Activated naive CD8-positive, alpha-beta T cell treated with anti-CD3 and anti-CD28 coated beads, Interleukin-2, amount 50 U/mL, for 16 hours (primary cell): Measurements from ENCODE around the gene RTEL1.
"Not testable (repeated sequence)": the region's sequence is repeated elsewhere in the genome, so short reads cannot be mapped to it uniquely, and the experiment has no call there.

Experiments used
- DNase-seq: peaks from one replicate; pipeline ENCODE4 v3.0.0-alpha.2; 2020; ENCODE audit warnings: low read depth, low spot score

RTEL1 gene

DNA sequence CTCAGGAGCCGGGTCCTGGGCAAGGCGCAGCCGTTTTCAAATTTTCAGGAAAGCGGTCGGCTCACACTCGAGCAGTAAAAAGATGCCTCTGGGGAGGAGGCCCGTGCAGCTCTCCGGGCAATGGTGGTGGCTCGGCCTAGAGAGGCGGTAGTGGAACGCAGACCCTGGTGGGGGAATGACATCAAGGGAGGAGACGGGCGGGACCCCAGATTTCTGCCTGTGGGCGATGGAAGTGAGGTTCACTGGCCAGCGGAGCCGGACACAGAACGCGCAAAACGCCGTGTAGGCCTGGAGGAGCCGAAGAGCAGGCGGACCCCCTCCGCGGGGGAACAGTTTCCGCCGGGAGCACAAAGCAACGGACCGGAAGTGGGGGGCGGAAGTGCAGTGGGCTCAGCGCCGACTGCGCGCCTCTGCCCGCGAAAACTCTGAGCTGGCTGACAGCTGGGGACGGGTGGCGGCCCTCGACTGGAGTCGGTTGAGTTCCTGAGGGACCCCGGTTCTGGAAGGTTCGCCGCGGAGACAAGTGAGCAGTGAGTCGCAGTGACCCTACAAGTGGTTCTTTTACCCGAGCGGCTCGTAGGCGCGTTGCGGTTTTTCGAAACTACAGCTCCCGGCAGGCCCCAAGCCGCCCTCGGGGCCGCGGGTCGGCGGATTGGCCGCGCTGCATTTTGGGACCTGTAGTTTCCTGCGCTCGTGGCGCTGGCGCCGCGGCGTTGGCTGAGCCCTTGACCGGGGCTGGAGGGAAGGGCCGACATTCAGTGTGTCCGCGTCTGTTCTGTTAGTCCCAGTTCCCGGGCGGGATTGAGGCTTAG lies at the start of gene RTEL1:
Gene RTEL1, plus strand, starts transcription at position 376 of the 812 bp plus-strand sequence. CDS start 1,091 bp downstream, outside the sequence.
- DNase-seq: peak; percentile 75

DNA sequence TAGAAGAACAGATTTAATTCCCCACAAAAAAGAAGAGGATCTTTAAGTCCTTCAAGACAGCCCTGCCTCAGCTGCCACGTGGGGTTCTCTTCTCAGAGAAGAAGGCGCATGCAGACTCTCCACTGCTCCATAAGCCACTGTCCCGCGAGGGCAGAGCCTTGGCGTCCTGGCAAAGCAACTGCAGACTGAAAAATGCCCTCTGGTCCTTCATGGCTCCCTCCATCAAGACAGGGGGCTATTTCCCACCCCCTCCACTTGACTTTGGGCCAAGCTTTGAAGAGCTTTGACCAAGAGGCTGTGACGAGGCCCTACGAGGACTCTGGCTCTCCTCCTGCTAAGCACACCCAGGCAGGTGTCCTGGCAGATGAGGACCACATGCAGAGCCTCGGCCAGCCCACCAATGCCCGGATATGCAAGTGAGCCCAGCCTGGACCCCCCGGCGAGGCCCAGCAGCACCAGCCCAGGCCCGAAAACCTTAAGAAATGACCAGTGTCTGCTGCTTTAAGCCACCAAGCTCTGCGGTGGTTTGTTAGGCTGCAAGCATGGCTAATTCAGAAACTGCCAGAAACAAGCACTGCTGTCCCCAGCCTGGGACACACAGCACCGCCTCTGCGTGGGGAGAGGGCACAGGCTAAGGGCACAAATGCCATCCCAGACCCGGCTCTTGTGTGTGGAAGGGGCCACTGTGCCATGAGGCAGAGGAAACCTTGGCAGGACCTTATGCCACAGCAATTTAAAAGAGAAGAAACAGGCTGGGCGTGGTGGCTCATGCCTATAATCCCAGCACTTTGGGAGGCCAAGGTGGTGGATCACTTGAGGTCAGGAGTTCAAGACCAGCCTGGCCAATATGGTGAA lies 47.3 kb upstream of the RTEL1 start:
- no peak for DNase-seq

GRCh38 chr20:63611646-63612045 lies 46.5 kb upstream of the RTEL1 start:
- no peak for DNase-seq

DNA sequence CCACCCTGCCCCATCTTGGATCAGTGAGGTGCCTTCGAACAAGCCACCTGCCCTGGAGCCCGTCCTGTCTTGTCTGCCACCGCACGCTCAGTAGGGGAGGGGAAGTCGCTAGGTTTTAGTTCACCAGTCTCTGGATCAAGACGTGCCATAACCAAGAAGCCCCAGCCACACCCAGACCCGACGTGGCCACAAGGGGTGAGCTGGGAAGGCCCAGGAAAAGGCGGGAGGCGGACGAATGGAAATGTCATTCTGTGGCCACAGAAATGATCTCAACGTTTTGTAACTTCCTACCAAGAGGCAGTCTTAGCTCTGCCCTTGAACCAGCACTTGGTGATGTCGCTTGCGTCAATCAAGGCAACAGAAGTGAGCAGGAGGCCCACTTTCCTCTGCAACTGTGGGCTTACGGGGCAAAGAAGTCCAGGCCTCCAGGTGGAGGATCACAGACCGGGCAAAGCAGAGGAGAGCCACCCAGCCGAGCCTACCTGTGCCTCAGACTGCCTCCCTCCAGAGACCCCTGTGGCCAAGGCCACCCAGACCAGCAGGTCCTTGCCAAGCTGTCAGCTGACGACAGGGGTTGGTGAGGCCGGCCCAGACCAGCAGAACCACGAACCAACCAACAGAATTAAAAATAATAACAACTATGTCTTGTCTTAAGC lies 45.7 kb upstream of the RTEL1 start:
- no peak for DNase-seq

- not testable (repeated sequence) for DNase-seq
Measured at GRCh38 chr20:63613863-63614594, 44.1 kb upstream of the RTEL1 start.

- no peak for DNase-seq
Measured at GRCh38 chr20:63617092-63617875, 40.8 kb upstream of the RTEL1 start.

GRCh38 chr20:63617876-63618265 lies 40.2 kb upstream of the RTEL1 start:
- DNase-seq: no peak

DNA sequence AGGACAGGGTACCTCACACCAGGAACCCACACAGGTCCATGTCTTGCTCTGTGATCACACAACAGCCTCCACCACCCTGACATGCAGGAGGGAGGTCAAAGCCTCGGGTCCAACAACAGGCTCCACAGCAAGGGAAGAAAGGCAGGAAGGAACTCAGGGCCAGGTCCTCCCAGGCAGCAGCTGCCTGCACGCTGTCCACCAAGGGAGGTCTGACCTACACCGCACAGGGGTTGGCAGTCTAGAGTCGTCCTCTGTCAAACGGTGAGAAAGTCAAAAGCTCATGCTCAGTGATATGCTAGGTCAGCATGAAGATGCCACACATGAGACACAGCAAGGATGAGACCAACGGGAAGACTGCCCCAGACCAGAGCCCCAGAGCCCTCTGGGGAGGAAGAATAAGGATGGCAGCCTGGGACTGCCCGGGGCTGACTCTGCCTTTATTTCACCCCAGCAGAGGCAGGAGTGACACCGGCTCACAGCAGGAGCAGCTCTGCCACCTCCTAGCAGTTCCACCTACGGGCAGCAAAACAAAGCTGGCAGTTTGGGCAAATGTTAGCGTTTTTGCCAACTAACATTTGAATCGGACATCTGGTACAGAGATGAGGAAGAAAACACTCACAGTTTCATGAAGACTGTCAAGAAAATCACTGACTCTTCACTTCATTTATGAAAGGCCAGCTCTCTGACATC lies 39.7 kb upstream of the RTEL1 start:
- no peak for DNase-seq

DNA sequence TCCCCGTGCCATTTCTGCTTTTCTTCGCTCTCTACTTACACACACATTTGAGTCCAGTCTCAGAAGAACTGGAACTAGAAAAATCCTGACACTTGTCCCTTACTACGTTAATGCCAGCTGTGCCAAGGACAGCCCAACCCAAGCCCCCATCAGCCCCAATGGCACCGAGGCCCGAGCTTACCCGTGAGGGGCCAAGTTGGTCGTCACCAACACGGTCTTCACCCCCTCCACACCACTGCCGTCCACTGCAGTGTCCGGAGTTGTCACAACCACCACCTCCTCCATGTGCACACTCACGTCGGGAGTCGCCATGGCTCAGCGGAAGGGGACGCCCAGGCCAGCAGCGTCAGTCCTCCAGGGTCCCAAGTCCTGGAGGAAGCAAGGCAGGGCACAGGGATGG lies 39.0 kb upstream of the RTEL1 start:
- DNase-seq: no peak

DNA sequence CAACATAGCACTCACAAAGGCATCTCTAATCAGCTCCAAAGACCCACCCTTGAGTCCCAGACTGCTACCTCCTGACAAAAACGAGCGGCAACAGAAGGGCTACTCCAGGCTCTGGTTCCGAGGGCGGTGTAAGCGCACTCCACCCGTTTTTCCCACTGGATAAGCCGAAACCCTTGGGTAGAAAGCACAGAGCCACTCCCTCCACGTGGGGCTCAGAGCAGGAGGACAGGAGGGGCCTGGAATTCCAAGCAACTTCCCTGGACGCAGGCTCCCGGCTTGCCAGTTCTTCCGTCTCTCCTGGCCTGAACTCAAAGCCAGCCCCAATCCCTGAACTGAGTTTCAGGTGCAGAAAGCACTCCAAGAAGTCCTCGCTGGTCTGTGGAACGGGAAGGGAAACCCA lies 38.6 kb upstream of the RTEL1 start:
- no peak for DNase-seq

- DNase-seq: no peak
Measured at GRCh38 chr20:63620991-63621390, 37.1 kb upstream of the RTEL1 start.

DNA sequence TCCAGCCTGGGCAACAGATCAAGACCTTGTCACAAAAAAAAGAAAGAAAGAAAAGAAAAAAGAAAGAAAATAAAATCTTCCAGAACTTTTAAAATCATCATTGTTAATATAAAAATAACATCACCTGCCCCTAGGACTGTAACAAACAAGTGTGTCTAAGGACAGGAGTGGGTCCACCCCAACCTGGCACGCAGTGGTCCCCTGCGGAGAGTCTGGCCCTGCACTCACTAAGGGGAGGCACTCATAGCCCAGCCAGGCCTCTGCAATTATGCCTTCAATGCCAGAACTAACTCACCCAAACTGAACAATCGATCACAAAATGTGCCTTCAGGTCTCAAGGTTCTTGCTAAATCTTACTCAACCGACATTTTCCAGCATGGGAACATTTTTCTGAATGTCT lies 36.0 kb upstream of the RTEL1 start:
- DNase-seq: no peak

DNA sequence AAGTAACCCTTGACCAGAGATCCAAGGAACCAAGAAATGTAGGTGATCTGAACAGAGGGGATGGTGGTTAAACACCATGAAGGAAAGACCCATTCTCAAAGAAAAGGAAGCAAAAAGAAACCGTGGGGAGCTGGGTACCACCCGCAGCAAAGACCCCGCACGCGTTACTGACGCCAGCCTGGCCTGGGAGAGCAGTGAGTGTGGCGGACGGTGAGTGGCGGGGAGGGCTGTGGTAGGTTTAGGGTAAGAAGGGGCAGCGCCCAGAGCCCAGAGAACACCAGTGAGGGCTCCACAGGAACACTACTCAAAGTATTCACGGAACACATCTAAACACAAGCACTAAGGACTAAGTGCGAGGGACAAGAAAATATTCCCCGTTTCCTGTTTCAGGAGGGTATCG lies 35.4 kb upstream of the RTEL1 start:
- no peak for DNase-seq

GRCh38 chr20:63624486-63624885 lies 33.6 kb upstream of the RTEL1 start:
- no peak for DNase-seq

DNA sequence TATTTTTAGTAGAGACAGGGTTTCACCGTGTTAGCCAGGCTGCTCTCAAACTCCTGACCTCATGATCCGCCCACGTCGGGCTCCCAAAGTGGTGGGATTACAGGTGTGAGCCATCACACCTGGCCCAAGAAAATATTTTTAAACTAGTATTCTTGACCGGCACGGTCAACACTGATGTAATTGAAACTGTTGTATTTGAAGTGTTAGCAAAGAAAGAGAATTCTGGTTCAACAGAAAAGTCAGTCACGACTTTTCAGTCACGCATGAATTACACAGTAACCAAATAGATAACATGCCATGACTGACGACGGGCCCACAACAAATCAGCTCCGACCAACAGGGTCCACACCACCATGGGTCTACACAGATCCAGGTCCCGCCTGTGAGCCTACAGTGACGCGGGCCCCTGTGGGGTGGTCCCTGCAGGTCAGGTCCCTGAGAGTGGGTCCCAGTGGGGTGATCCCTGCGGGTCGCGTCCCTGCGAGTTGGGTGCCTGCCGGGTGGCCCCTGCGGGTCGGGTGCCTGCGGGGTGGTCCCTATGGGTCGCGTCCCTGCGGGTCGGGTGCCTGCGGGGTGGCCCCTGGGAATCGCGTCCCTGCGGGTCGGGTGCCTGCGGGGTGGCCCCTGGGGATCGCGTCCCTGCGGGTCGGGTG lies 32.2 kb upstream of the RTEL1 start:
- no peak for DNase-seq

GRCh38 chr20:63626424-63627128 lies 31.5 kb upstream of the RTEL1 start, which contains the start of gene GMEB2:
Gene GMEB2, minus strand, starts transcription at chr20:63627101. Its CDS starts 7,704 bp downstream, at chr20:63619397.
- no peak for DNase-seq

- DNase-seq: peak; percentile 79
Measured at GRCh38 chr20:63627129-63627750, 30.9 kb upstream of the RTEL1 start.

DNA sequence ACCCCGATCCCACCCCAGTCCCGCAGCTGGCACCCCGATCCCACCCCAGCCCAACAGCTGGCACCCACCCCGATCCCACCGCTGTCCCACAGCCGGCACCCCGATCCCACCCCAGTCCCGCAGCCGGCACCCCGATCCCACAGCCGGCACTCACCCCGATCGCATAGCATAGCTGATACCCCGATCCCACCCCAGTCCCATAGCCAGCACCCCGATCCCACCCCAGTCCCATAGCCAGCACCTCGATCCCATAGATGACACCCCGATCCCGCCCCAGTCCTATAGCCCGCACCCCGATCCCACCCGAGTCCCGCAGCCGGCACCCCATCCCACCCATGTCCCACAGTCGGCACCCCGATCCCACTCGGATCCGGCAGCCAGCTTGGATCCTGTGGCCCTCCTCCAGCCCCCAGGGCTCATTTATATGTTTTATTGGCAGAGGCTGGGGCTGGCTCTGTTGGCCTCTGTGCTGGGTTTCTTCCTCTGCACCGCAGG lies 30.3 kb upstream of the RTEL1 start:
- DNase-seq: no peak
